GM12801 (cell line): ENCODE data around the gene MEGF11.

Source experiments
- CTCF ChIP-seq: IDR thresholded peaks from one replicate; pipeline ENCODE4 v1.5.1; 2011; ENCODE audit warnings: control low read depth; ENCODE audit not compliant: insufficient read length; ENCODE audit errors: extremely low read depth

The MEGF11 gene

GRCh38 chr15:66115568-66116206 is 137.9 kb downstream of the MEGF11 start:
- TF ChIP-seq CTCF, result no peak

GRCh38 chr15:66114863-66115425 is 138.6 kb downstream of the MEGF11 start:
- no peak for TF ChIP-seq CTCF

GRCh38 chr15:66112388-66112787 is 141.2 kb downstream of the MEGF11 start:
- no peak for TF ChIP-seq CTCF

- TF ChIP-seq CTCF, result no peak
Observed at GRCh38 chr15:66111363-66111762, 142.2 kb downstream of the MEGF11 start.

- TF ChIP-seq CTCF, result no peak
Observed at GRCh38 chr15:66110864-66111263, 142.7 kb downstream of the MEGF11 start.

GRCh38 chr15:66109826-66110225 is 143.7 kb downstream of the MEGF11 start:
- TF ChIP-seq CTCF, result no peak

- TF ChIP-seq CTCF, result no peak
Observed at GRCh38 chr15:66108483-66109265, 144.9 kb downstream of the MEGF11 start.
